Neural cell (in vitro differentiated cells): ENCODE measurements around the gene ZDHHC20. TPM values are rescaled to one million over a fixed set of nuclear protein-coding genes. Genes with fewer than 3 reads are reported as not detected.

Experiments
- H2AFZ ChIP-seq: fragments of 200-600, 300-800 bp; sonication (generic), shearing (Covaris generic); 2 replicates; pipeline ENCODE4 v1.6.0; 2014; ENCODE audit warnings: low read depth, mild to moderate bottlenecking, antibody characterized with exemption, low read length, moderate library complexity
- H3F3A ChIP-seq: fragments of 200-600 bp; shearing (Covaris generic); 2 replicates; pipeline ENCODE4 v1.6.1; 2016; ENCODE audit warnings: mild to moderate bottlenecking, moderate library complexity, mixed read lengths, antibody characterized with exemption, low read length; ENCODE audit not compliant: insufficient read depth, poor library complexity, severe bottlenecking
- H3K27ac ChIP-seq: fragments of 200-600, 300-800 bp; sonication (generic), shearing (Covaris generic); 2 replicates; pipeline ENCODE4 v1.5.1; 2014; ENCODE audit warnings: mild to moderate bottlenecking, low read length, moderate library complexity
- H3K27me3 ChIP-seq: fragments of 300-800, 200-600 bp; sonication (generic), shearing (Covaris generic); 2 replicates; pipeline ENCODE4 v1.6.0; 2014; ENCODE audit warnings: mild to moderate bottlenecking, low read depth, low read length, moderate library complexity; ENCODE audit not compliant: insufficient read depth
- H3K36me3 ChIP-seq: fragments of 300-800, 200-600 bp; sonication (generic), shearing (Covaris generic); 2 replicates; pipeline ENCODE4 v1.5.1; 2014; ENCODE audit warnings: mild to moderate bottlenecking, antibody characterized with exemption, low read length, moderate library complexity; ENCODE audit not compliant: insufficient read depth
- H3K4me2 ChIP-seq: fragments of 300-800, 200-600 bp; sonication (generic), shearing (Covaris generic); 2 replicates; pipeline ENCODE4 v1.6.0; 2014; ENCODE audit warnings: mild to moderate bottlenecking, low read length
- H3K4me3 ChIP-seq: fragments of 300-800, 200-600 bp; sonication (generic), shearing (Covaris generic); 2 replicates; pipeline ENCODE4 v1.5.1; 2014; ENCODE audit warnings: mild to moderate bottlenecking, low read length, moderate library complexity
- H3K79me2 ChIP-seq: fragments of 200-600 bp; shearing (Covaris generic); replicated peaks from 2 replicates; pipeline ENCODE4 v1.6.0; 2014; ENCODE audit warnings: mild to moderate bottlenecking, low read length, moderate library complexity; ENCODE audit not compliant: insufficient read depth
- H3K9ac ChIP-seq: fragments of 300-800, 200-600 bp; sonication (generic), shearing (Covaris generic); 2 replicates; pipeline ENCODE4 v1.6.1; 2016; ENCODE audit warnings: mild to moderate bottlenecking, low read length, mixed read lengths
- H3K9me2 ChIP-seq: fragments of 200-600 bp; shearing (Covaris generic); 2 replicates; pipeline ENCODE4 v1.6.1; 2016; ENCODE audit warnings: mild to moderate bottlenecking, low read length, mixed read lengths; ENCODE audit not compliant: insufficient read depth
- H3K9me3 ChIP-seq: fragments of 200-600, 300-800 bp; sonication (generic), shearing (Covaris generic); 2 replicates; pipeline ENCODE4 v1.6.1; 2016; ENCODE audit warnings: mild to moderate bottlenecking, mixed run types, low read length, moderate library complexity, mixed read lengths
- H4K20me1 ChIP-seq: fragments of 200-600 bp; shearing (Covaris generic); 2 replicates; pipeline ENCODE4 v1.6.1; 2016; ENCODE audit warnings: mild to moderate bottlenecking, mixed run types; ENCODE audit not compliant: insufficient read depth
- EP300 ChIP-seq: fragments of 450-650 bp; conservative IDR thresholded peaks from 2 replicates; pipeline ENCODE4 v1.6.1; 2014; ENCODE audit warnings: antibody characterized with exemption, mild to moderate bottlenecking, moderate library complexity; ENCODE audit not compliant: poor library complexity, severe bottlenecking
- EZH2 ChIP-seq: fragments of 200-600, 300-800 bp; shearing (Covaris generic), sonication (generic); IDR thresholded peaks from 2 replicates; pipeline ENCODE4 v1.6.1; 2014; ENCODE audit warnings: antibody characterized with exemption, low read length, borderline replicate concordance, mild to moderate bottlenecking; ENCODE audit not compliant: insufficient read depth, poor library complexity, severe bottlenecking
- MXI1 ChIP-seq: fragments of 450-650 bp; conservative IDR thresholded peaks from 2 replicates; pipeline ENCODE4 v1.6.1; 2014; ENCODE audit warnings: antibody characterized with exemption, mild to moderate bottlenecking; ENCODE audit not compliant: poor library complexity, severe bottlenecking
- POLR2AphosphoS5 ChIP-seq: IDR thresholded peaks from 2 replicates; pipeline ENCODE4 v1.6.1; 2012
- RAD21 ChIP-seq: fragments of 450-650 bp; conservative IDR thresholded peaks from 2 replicates; pipeline ENCODE4 v1.6.1; 2014; ENCODE audit warnings: antibody characterized with exemption, mild to moderate bottlenecking, moderate library complexity
- SMC3 ChIP-seq: fragments of 450-650 bp; conservative IDR thresholded peaks from 2 replicates; pipeline ENCODE4 v1.6.1; 2014; ENCODE audit warnings: antibody characterized with exemption, mild to moderate bottlenecking, moderate library complexity; ENCODE audit not compliant: poor library complexity
- TAF1 ChIP-seq: IDR thresholded peaks from 2 replicates; pipeline ENCODE4 v1.6.1; 2012; ENCODE audit warnings: low read depth
- polyA plus RNA-seq: library from polyadenylated mRNA; depleted of rRNA; stranded (reverse); fragments of >200 nt; gene quantifications from 2 replicates; pipeline ENCODE4 v1.2.3, GENCODE V29; 2014
- TF ChIP-seq, protein P1 (sequence below): IDR thresholded peaks from 2 replicates; pipeline ENCODE4 v1.6.1; 2012; ENCODE audit warnings: borderline replicate concordance

The ZDHHC20 gene
- polyA plus RNA-seq, 1 donor from 2014 or later, result 43.3 TPM

DNA sequence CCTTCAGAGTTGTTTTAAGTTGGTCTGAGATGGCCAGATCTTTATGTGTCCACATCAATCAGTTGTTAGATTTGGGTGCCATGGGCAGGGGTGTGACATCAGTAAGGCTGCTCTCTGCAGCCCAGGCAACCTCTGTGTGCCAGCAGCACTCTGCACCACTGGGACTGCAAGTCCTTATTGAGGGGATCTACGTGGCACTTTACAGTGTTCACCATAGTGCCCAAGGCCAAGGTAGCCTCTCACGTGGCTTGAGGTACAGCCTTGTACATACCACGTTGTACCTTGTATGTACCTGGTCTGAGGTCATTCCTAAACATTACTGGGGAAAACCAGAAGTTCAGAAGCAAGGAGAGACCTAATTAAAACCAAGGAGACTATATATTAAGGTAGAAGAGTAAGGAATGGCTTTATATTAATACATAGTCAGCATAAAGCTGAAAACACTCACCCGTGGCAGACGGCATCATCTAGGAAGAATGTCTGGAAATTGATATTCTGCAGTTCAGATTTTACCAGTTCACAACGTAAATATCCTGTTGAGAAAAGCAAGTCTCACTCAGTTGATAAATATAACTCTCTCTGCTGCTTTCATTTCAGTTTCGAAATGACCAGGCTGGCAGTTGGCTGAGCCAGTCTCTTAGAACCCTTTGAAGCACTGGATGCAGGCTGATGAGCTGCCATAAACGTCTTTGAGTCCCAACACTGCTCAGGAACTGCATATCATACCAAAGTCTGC, 128.8 kb downstream of the ZDHHC20 start:
- Histone ChIP-seq H2AFZ (no peak overlapping the region), H3K79me2 (no peaks in the 10 kb centered on the region), H4K20me1 (no peaks in the 10 kb centered on the region), H3K9me3 (no peaks in the 10 kb centered on the region), H3K36me3 (no peaks in the 10 kb centered on the region), H3K4me2 (no peak overlapping the region), H3K27ac (no peak overlapping the region), H3K4me3 (no peak overlapping the region), H3K9ac (no peak overlapping the region), H3K27me3 (peaks cover 15% of the 10 kb centered on the region), H3K9me2 (no peaks in the 10 kb centered on the region), H3F3A (no peaks in the 10 kb centered on the region)
- TF ChIP-seq, protein P1, sequence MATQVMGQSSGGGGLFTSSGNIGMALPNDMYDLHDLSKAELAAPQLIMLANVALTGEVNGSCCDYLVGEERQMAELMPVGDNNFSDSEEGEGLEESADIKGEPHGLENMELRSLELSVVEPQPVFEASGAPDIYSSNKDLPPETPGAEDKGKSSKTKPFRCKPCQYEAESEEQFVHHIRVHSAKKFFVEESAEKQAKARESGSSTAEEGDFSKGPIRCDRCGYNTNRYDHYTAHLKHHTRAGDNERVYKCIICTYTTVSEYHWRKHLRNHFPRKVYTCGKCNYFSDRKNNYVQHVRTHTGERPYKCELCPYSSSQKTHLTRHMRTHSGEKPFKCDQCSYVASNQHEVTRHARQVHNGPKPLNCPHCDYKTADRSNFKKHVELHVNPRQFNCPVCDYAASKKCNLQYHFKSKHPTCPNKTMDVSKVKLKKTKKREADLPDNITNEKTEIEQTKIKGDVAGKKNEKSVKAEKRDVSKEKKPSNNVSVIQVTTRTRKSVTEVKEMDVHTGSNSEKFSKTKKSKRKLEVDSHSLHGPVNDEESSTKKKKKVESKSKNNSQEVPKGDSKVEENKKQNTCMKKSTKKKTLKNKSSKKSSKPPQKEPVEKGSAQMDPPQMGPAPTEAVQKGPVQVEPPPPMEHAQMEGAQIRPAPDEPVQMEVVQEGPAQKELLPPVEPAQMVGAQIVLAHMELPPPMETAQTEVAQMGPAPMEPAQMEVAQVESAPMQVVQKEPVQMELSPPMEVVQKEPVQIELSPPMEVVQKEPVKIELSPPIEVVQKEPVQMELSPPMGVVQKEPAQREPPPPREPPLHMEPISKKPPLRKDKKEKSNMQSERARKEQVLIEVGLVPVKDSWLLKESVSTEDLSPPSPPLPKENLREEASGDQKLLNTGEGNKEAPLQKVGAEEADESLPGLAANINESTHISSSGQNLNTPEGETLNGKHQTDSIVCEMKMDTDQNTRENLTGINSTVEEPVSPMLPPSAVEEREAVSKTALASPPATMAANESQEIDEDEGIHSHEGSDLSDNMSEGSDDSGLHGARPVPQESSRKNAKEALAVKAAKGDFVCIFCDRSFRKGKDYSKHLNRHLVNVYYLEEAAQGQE, result no peak
- TF ChIP-seq RAD21 (no peak), TAF1 (no peak), SMC3 (no peak), EZH2 (no peak)

DNA sequence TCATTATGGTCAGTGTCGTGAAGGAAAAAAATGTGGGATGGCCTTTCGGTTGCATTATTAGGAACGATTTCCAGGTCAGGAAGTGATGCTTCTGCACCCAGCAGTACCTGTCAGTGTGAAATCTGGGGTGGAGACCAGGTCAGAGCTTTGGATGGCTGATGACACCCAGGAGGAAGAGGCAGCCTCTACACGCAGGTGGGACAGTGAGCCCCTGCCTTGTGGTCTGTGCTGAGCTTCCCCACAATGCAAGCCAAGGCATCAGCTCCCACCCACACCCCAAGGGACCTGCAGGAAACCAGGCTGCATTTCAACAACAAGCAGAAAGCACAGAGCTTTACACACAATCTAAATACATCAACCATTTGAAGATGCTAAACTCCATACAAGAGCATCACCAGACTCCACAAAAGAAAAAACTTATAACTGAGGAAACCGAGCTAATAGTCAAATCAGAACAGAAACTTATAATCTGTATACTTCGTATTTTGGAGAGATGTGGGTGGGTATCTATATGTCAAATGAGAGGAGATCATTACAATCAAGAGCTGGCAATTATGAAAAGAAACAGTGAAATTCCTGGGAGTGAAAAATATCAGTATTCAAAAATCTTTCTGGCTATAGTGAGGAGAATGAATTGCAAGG, 130.1 kb downstream of the ZDHHC20 start:
- no peaks in the 10 kb centered on the region for H3K79me2 ChIP-seq
- H3K36me3 ChIP-seq, result no peaks in the 10 kb centered on the region
- no peak overlapping the region for H3K4me3 ChIP-seq
- H3K9me3 ChIP-seq, result no peaks in the 10 kb centered on the region
- H2AFZ ChIP-seq, result no peak overlapping the region
- H3K9ac ChIP-seq, result no peak overlapping the region
- H3K9me2 ChIP-seq, result no peaks in the 10 kb centered on the region
- peaks cover 15% of the 10 kb centered on the region for H3K27me3 ChIP-seq
- H3K4me2 ChIP-seq, result no peak overlapping the region
- TF ChIP-seq POLR2AphosphoS5 (no peak), SMC3 (no peak), EP300 (no peak), MXI1 (no peak), TAF1 (no peak), EZH2 (no peak)
- TF ChIP-seq, protein P1, result no peak
- H4K20me1 ChIP-seq, result no peaks in the 10 kb centered on the region
- H3F3A ChIP-seq, result no peaks in the 10 kb centered on the region
- no peak overlapping the region for H3K27ac ChIP-seq
